HG03460 (cell line): Measurements from ENCODE around the gene EIF2B2.
"Not testable (repeated sequence)": the region's sequence is repeated elsewhere in the genome, so short reads cannot be mapped to it uniquely, and the experiment has no call there.

ENCODE experiments used
- ATAC-seq: cut with Tn5 transposase; IDR thresholded peaks from one replicate; pipeline ENCODE4 v1.9.1; 2021; ENCODE audit not compliant: unreplicated experiment

The EIF2B2 gene

DNA sequence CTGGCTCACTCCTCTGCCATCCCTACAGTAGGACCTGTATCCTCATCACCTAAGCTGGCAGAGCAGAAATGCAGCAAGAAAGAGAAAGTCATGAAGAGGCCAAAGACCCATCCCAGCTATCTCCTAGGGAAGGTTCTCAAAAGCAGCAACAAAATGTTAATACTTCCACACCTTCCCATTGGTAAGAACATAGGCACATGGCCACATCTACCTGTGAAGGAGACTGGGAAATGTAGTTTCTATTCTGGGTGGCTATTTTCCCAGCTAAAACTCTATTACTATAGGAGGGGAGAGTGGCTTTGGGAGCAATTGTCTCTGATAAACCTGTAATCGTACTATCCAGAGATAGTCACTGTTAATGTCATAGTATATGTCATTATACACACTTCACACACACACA lies 13.7 kb upstream of the EIF2B2 start:
- no peak for ATAC-seq

DNA sequence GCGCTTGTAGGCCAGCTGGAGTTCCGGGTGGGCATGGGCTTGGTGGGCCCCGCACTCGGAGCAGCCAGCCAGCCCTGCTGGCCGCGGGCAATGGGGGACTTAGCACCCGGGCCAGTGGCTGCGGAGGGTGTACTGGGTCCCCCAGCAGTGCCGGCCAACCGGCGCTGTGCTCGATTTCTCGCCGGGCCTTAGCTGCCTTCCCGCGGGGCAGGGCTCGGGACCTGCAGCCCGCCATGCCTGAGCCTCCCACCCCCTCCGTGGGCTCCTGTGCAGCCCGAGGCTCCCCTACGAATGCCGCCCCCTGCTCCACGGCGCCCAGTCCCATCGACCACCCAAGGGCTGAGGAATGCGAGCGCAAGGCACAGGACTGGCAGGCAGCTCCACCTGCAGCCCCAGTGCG lies 8.5 kb upstream of the EIF2B2 start:
- ATAC-seq = not testable (repeated sequence)

DNA sequence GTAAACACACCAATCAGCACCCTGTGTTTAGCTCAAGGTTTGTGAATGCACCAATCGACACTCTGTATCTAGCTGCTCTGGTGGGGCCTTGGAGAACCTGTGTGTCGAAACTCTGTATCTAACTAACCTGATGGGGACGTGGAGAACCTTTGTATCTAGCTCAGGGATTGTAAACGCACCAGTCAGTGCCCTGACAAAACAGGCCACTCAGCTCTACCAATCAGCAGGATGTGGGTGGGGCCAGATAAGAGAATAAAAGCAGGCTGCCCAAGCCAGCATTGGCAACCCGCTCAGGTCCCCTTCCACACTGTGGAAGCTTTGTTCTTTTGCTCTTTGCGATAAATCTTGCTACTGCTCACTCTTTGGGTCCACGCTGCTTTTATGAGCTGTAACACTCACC lies 6.9 kb upstream of the EIF2B2 start:
- ATAC-seq = not testable (repeated sequence)

DNA sequence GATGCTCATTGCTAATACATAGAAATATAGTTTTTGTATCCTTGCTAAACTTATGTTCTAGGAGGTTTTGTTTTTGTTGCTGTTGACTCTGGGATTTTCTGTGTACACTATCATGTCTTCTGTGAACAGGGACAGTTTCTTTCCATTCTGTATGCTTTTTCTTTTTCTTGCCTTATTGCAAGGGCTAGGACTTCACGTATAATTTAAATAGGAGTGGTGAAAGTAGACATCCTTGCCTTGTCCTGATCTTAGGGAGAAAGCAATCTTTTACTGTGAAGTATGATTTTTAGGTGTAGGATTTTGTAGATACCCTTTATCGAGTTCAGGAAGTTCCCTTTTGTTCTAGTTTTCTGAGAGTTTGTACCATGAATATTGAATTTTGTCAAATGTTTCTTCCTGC lies 1.5 kb upstream of the EIF2B2 start:
- ATAC-seq = no peak

DNA sequence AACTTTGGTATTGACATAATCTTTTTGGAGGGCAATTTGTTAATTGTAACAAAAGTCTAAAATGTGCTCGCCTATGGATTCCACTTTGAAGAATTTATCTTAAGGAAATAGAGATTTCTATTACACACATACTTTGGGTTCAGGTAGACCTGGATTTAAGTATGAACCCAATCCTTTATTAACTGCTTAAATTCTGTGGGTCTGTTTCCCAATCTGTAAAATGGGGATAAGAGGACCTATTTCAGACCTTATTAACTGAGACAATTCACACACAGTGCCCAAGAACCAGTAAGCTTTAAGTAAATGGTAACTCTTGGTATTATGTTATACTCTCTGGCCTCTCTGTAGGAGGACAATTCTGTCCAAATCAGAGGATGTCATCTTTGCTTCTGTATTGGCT lies 822 bp upstream of the EIF2B2 start:
- ATAC-seq = no peak

DNA sequence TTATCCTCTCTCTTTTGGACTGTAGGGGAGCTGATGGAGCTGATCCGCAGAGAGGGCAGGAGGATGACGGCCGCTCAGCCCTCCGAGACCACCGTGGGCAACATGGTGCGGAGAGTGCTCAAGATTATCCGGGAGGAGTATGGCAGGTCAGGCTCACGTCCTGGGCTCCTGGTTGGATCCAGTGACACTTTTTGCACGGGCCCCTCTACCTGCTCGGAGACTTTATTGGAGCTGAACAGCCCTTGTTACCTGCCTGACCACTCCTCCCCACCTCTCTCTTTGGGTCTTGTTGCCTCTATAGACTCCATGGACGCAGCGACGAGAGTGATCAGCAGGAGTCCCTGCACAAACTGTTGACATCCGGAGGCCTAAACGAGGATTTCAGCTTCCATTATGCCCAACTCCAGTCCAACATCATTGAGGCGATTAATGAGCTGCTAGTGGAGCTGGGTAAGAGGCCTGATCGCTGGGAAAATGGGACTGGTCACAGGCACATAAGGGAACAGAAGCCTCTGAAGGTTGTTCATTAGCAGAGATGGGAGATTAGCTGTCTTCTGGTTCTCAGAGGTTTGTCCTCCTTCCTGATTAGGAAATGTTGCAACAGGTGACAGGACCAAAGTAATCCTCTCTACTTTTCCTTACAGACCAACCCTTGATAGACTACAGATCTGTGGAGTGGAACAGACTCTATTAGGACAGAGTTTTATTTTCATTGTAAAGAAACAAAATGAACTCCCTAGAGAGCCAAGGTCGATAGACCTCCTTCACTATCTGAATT lies 718 bp downstream of the EIF2B2 start:
- no peak for ATAC-seq

DNA sequence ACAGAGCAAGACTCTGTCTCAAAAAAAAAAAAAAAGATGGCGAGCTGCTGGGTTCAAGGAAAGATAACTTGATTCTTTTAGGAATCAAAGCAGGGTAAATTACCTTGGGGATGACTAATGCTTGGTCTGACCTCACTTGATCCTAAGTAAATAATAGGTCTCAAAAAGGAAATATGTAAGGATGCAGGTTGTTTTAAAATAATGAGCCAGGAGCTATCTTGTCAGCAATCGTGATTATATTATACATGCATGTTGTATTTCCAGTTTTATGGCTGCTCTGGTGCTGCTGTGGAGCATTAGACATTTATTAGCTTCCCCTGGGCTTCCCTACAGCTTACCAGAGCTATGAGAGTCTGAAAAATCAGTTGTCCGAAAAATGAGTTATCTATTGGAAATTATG lies 2.6 kb downstream of the EIF2B2 start:
- no peak for ATAC-seq

DNA sequence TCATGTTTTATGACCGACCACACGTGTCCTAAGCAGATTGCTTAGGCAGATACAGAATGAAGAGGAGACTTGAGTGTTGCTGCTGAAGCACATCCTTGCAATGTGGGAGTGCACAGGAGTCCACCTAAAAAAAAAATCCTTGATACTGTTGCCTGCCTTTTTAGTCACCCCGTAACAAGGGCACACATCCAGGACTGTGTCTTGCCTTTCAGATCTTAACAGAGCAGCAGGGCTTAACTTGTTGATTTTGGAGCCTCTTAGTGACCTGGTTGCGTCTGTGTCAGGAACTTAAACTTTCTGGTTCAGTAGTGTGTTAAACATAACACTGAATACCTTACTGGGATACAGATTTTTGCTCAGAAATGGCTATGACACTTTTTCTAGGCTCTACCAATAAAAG lies 6.5 kb downstream of the EIF2B2 start:
- ATAC-seq = no peak

DNA sequence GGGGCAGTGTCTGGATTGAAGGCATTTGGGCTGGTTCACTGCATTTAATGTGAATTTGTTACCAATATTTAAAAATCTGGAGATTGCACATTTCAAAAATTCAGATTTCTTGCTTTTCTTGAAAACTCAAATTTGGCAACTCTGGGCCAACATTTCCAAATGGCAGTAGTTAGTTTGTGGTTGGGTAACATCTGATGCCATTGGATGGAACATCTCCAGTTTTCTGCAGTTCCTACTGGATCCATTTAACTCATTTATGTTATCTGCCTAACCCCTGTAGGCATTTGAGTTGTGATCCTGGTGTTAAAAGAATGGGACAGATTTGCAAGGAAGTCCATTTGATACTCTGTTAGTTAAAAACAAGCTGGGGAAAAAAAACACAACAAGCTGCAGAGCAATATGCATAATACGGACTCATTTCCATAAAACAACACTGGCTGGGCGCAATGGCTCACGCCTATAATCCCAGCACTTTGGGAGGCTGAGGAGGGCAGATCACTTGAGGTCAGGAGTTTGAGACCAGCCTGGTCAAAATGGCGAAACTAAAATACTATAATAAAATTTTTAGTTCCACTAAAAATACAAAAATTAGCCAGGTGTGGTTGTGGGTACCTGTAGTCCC lies 7.9 kb downstream of the EIF2B2 start:
- no peak for ATAC-seq

DNA sequence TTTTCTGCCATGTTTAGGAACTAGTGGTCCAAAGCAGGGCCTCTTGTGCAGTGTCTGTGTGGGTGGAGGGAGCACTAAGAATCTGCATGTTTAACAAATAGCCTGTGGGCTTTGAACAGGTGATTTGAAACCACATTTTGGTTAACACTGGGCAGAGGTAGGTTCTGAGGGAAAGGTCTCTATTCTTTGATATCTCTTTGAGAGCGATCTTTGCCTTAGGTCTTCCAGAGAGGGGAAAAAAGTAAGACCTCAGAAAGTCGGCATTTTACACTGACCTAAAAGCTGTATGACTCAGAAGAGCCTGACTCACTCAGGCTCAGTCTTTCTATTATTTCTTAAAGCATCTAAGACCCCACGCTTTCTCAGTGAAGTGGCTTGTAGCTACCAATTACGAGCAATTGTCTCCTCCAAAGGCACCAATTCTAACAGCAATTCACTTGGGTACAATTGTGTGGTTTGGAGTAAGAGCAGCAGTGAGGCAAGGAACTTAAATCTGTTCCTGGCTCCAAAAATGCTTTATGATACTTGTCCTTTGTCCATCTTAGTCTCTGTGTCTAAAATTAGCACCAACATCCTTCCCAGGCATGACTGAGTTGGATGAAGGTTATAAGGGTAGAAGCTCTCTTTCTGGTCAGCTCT lies 8.8 kb downstream of the EIF2B2 start:
- no peak for ATAC-seq

DNA sequence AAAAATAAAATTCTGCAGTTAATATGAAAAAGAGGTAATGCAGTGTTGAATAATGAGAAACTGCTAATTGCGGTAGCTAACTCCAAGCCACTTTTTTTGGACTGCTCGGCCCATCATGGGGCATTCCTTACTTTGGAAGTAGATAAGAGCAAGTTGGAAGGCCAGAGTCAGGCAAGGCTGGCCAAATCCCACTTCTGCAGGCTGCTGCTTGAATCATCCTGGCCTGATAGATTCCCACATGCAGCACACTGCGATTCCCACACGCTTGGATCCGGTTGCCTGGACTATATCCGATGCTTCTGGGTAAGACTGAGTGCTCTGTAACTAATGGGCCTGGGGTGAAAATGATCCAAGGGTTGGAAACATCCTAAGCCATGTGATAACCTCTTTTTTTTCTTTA lies 10.6 kb downstream of the EIF2B2 start:
- no peak for ATAC-seq

DNA sequence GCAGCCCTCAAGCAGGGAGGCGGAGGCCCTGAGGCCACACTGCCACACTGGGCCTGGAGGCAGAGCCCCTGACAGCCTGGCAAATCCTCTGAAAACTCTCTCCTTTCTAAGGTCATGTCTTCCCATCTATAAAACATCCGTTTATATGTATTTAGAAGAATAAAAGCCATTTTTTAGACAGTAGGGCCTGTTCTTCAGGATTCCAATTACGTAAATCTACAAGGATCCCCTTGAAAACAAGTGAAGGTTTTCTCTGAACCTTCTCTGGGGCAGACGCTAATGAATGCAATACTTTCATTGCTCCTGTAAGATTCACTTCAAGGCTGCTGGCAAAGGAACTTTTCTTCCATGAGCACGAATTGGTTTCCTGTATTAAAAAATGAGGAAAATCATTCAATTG lies 12.8 kb downstream of the EIF2B2 start:
- no peak for ATAC-seq

DNA sequence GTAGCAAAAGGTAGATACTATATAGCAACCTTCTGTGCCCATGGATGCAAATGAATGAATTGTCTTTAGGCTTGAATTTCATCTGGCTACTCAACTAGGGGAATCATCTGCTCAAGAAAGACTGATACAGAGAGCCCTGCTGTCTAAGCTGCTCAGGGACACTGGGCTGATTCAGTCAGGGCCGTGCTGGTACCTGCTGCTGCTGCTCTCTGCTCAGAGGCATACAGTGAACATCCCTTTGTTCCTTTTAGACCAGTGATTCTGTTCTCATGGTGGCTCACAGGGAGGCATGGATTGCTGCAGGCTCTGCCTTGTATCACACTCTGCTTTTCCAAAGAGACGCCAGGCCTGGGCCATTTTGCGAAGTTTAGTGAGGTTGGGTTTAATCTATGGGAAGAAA lies 14.1 kb downstream of the EIF2B2 start:
- no peak for ATAC-seq

DNA sequence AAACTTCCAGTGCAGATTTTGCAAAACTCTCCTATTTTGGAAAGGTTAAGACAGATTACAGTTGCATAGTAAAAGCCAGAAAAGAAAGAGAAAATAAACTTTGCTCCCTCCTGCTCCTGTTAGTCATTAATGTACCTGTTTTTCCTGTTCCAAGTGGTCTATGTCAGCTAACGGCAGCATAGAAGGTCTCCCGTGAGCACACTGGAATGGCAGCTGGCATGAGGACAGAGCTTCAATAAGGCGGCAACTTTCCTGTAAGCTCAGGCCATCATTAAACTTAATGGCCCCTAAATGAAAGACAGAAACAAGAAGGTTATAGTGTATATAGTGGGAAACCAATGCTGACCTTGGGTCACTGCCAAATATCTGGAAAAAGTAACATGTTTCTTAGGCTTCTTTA lies 16.0 kb downstream of the EIF2B2 start:
- ATAC-seq = no peak

DNA sequence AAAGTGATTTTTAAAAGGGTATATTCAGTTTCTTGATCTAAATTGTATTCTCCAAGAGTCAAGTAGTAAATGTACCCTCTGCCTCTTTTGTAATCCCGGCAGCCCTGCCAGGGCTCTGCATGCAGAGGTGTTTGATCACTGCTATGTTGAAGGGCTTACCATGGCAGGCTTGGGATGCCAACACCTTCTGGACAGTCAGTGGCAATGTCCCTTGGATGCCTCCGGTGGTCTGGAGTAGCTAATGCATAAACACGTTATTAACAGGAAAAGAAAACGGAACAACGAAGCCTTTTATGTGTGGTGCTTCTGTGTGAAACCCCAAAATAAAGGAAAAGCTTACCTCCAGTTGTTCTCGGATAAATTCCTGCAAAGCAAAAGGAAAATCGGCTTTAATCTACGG lies 19.9 kb downstream of the EIF2B2 start:
- ATAC-seq = no peak

DNA sequence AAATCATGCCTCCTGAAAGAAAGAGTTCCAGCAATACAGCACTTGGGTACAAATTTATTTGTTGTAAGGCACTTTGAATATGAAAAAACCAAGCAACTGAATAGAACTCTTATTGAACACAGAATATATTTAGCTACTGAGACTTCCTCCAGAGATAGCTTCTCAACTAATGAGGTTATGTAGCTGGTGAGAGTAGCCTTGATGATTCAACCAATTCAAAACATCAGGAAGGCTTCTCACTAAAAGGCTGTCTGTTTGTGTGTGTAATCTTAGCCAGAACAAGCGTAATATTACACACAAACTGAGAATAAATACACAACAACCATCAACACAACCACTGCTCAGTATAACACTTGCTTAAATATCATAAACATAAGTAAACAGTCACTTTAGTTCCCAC lies 20.4 kb downstream of the EIF2B2 start:
- no peak for ATAC-seq

DNA sequence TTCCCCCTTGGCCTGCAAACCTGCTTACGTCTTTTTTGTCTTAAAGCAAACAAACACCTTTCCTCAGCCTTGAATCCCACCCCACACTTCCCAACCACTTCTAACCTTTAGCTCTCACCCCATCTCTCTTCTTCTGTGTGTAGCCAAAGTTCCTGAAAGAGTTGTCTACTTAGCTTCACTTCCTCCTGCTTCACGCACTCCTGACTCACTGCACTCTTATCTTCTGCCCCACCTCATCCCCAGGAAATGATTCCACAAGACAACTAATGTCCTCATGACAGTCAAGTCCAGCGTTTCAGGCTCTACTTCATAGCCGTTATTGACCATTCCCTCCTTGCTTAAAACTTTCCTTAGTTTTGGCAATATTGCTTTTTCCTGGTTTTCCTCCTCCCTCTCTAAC lies 22.4 kb downstream of the EIF2B2 start:
- no peak for ATAC-seq

DNA sequence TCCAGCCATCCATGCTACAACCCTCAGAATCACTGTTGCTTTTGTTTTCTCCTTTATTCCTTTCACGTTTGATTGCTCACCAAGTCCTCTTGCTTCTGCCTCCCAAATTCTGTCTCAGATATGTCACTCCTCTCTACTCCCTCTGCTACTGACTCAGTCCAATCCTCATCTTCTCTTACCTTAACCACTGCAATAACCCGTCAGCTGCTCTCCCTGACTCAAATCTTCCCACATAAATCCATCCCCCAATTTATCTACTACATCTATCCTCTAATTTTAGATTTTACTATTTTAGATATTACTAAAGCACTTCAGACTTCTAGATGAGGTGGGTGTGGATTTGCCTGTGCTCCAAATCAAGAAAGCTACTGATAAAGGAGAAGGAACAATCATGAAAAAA lies 23.2 kb downstream of the EIF2B2 start:
- no peak for ATAC-seq

DNA sequence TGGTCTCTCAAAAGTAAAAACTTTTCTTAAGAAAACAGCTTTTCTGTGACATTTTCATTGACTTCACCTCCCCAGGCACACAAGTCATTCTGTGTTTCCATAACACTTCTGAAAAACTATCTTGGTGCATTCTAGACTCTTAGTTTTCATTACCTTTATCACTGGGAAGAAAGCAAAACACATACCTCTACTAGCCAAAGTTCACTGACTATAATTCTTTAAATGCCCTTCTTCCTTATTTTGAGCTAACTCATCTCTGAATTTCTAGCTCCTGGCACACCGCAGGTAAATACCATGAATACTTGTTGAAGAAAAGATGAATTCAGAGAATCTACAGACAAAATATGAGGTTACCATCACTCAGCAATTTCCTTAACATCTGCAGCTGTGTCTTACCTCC lies 27.4 kb downstream of the EIF2B2 start:
- no peak for ATAC-seq

DNA sequence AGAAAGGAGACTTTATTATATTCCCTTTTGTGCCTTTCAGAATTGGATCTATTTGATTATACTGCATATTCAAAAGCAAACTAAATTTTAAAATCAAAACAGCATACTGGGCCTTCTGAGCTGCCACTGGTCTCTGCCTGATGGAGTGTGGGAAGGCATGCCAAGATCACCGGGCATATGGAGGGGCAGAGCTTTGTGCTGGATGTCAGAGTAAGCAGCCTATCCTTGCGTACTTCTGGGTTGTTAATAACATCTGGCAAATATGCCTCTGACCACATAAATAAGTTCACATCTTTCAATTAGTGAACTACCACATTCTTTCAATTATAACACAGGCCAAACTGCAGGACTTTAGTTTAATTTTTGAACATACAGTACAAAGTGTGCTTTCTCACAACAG lies 30.2 kb downstream of the EIF2B2 start:
- no peak for ATAC-seq

DNA sequence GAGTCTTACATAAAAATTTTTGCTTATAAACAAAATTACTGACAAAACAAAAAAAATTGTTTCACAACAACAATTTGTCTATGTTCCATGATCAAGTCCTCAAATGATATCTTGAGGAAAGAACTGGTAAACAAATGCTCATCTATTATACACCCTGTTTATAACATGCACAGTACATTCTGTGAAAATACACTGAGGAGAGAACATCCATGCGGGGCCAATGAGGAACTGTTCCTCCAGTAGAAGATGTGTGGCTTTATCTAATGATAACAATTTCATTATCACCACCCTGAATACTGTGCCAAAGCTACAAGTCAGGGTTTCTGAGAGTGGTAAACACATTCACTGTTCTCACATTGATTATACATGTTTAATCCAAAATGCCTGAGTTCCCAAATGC lies 37.8 kb downstream of the EIF2B2 start:
- ATAC-seq = no peak

DNA sequence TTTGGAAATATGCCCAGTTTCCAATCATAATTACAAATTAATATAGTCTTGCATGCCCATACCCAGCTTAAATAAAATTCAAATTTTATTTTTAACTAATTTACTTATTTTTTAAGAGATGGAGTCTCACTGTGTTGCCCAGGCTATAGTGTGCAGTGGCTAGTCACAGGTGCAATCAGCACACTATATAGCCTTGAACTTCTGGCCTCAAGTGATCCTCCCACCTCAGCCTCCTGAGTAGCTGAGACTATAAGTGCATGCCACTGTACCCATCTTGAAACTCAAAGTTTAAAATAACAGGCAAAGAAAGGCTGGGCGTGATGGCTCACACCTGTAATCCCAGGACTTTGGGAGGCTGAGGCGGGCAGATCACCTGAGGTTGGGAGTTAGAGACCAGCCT lies 38.2 kb downstream of the EIF2B2 start:
- no peak for ATAC-seq

DNA sequence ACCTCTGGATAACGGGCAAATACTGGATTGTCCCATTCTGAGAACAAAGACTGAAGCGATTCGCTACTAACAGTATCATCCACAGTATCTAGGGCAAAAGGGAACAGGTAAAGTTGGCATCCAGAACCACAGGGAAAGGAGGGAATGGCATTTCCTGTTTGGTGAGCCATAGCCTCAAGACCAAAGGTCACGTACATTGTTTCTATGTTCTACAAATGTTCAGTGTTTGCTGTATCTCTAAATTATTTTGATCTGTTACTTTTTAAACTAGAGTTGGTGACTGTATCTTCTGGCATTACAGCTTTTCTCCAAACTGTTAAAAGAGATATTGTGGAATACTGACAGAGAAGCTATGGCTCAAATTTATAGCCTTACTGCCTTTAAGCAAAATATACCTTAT lies 38.9 kb downstream of the EIF2B2 start:
- ATAC-seq = no peak
